ENCODE data around the gene SHF.

The SHF gene

DNA sequence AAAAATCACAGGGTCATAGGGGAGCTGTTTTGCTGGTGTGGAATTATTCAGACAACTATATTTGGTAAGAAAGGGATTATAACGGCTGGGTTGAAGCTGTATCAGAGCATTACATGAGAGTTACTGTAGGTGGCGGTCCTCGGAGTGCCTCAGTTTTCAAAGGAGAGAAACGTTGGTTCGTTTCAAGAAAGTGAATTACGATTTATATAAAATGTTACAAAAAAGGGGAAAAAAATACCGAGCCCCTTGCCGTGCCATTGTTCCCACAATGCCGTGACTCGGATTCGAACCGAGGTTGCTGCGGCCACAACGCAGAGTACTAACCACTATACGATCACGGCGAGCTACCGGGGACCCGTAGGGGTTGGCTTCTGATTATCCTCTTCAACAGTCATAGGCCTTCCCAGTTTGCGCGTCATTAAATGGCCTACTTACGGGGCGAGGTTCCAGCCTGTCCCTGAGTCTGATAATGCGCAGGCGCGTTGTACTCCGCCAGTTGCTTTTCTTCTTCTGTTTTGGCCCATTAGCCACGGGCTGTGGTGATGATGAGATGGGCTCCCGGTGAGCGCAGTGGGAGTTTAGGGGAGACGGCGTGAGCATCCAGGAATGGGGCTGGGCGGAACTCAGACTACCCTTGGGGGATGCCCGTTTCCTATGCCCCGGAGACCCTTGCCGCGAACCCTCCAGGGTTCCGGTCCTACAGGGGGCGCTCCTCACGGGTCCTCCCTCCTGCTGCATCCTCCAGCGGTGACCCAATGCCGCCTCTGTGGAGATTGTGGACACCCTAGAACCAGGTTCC lies 10.8 kb upstream of the SHF start:
- DNase-seq = peak; percentile 95

GRCh38 chr15:45197512-45197911 lies 9.7 kb upstream of the SHF start:
- no peak for DNase-seq

DNA sequence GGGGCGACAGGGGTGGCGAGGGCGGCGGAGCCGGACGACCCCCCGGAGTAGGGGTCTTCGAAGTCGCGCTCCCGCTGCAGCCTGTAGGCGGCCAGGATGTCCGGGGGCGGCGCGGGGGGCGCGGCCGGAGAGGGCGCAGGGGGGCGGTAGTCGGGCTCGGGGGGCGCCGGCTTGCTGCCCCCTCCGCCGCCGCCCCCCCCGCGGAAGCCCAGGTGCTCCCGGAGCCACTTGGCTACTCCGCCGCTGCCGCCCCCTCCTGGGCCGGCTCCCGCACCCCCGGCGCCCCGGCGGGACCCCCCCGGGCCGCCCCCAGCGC lies 230 bp downstream of the SHF start:
- no peak for DNase-seq

GRCh38 chr15:45186771-45187577 lies 792 bp downstream of the SHF start:
- DNase-seq = no peak

DNA sequence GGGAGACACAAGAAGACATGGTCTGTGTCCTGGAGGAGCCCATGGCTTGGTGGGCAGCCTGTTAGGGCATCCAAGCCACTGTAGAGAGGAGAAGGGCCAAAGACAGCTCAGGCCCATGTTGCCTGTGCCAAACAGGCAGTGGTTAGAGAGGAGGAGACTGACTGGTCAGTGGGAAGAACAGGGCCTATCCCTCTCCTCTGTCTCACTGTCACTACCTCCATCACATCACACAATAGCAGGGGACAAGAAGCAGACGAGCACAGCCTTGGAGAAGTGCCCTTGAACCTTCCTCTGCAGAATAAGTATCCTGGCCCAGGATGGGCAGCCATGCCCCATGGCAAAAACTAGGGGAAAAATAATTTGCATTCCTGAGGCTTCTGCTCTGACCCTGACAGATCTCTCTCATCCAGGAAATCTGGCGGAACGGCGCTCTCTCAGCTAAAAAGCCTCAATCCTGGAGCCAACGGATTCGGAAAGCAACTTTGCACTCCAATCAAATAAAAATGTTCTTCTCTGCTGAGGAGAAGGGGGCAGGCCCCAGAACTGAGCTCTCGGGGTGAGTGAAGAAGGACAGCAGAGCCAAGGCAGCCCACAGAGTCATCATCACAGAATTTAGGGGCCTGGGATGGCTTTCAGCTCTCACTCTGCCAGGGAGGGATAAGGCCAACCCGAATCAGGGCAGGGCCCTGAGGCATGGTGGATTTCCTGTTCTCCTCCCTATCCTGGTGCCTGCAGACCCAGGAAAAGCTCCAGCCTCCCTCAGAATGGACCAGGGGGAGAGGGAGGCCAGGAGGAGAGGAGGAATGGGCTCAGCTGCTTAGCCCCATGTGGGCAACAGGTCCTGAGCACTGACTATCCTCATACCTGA lies 1.6 kb downstream of the SHF start:
- no peak for DNase-seq

DNA sequence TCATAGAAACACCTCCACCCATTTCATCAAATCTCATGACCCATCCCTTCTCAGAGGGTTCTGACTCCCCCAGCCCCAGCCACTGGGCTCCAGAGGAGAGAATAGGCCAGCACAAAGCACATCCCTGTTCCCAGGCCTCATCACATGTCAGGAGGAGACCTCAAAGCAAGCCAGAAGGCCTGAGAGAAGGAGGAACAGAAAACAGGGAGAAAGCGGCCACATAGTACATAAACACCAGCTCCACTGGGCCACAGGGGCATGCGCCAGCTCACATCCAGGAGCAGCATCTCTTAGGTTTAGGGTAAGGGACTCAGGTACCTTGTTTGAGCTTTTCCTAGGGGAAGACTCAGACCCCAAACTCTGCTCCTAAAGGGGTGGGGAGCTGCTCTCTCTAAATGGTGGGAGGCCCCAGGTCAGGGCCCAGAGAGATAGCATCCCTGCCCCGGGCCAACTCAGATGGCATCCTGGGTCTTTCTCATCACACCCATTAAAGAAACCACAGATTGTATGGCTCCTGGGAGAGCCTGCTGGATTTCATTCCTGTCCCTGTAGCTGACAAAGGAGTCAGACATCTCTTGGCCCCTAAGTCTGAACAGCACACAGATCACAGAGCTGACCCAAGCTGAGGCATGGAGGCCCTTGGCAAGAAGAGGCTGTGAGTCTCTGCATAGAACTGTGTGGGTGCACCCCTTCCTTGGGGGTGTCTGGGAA lies 2.5 kb downstream of the SHF start:
- no peak for DNase-seq

GRCh38 chr15:45184562-45185041 lies 3.2 kb downstream of the SHF start:
- no peak for DNase-seq

DNA sequence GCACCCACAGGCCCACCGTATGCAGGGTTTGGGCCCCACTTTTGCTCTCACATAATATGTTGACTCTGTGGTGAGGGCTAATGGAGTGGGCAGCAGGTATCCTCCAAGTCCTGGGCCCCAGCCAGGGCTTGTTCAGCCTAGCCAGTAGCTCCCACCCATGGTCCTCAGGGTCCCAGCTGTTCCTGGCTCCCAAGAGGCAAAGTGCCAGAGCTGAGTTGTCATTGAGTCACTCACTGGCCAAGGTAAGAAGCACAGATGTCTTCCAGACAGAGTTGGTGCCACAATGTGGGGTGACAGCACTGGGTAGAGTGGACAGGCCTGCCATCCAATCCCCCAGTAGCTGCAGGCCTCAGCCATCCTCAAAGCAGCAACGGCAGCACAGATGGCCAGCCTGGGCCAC lies 4.3 kb downstream of the SHF start:
- no peak for DNase-seq

GRCh38 chr15:45182996-45183395 lies 4.8 kb downstream of the SHF start:
- no peak for DNase-seq

- DNase-seq = no peak
Observed at GRCh38 chr15:45181491-45182285, 6.1 kb downstream of the SHF start.

DNA sequence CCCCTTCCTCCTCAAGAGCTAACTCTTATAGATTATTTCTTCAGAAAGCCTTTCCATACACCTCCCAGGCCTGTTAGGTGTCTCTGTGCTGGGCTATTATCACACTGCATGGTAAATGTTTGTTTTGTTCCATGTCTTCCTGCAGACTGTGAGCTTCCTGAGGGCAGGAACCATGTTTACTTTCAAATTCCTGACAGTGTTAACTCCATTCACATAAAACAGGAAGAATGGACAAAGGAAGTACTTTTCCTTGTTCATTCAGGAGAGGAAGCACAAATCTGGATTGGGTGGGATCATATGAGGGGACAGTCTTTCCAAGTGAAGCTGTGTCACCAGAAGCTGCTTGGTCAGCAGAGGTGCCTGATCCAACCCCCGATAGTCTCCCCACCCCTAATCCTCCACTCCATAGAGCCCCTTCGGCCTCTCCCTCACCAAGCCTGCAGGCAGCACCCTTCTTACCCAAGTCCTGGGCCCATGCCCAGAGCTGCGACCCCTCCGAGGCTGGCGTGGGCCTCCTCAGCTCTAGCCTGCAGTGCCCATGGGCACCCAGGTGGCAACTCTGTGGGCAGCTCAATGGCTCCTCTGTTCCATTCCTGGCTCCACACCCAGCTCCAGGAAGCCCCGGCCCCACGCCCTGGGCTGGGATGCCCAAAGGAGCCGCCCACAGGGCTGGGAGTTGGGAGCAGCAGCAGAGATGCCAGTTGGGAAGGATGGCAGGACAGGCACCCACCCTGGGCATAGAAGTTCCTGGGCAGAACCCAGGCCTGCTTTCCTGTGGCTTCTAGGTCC lies 6.9 kb downstream of the SHF start:
- no peak for DNase-seq

DNA sequence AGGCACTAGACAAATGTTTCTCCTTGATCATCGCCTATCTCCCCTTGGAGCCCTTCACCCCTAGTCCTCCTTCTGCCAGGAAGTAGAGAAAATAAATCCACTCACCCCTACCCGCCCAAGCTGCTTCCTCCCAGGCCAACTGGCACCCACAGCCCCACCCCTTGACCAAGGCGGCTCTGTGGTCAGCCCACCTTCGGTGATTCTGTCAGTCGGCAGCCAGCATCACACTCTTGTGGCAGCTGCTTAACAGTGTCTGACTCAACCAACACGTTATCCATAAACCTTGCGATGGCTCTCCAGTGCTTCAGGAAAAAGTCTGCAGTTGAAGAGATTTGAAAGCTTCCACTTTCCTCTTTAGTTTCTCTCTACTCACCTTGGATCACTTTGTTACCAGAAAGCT lies 7.6 kb downstream of the SHF start:
- no peak for DNase-seq

GRCh38 chr15:45179221-45179985 lies 8.4 kb downstream of the SHF start:
- DNase-seq = peak; percentile 53

DNA sequence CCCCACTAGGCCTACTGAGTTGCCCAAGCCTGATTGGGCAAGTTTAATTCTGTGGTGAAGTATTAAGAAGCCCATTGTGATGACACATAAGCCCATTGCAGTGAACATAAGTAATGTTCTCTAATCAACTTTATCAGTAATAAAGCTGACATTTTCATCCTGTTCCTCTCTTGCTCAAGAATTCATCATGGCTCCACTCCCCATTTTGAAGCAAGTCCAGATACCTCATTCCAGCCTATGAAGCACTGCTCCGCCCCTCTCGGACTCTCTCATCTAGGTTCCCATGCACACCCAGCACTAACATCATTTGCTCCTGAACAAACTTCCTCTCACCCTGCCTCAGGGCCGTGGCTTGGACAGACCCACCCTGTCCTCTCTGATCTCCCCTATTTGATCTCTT lies 10.5 kb downstream of the SHF start:
- DNase-seq = no peak

DNA sequence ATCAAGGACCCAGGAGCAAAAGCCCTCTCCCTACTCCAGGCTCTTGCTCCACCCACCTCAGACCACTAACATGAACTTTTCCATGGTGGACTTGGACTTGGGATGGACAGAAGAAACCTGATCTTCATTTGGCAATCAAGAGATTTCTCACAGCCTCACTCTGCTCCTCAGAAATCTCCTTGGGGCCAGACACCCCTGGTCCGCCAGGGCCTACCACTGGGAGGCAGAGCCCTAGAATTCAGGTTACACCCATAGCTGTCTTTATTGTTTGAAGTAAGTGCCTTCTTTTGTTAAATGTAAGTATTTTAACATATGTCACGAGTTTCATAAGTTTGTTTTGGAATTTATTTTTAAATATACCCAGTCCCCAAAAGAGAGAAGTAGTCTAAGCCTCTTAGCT lies 13.2 kb downstream of the SHF start:
- no peak for DNase-seq

GRCh38 chr15:45174069-45174468 lies 13.7 kb downstream of the SHF start:
- no peak for DNase-seq

DNA sequence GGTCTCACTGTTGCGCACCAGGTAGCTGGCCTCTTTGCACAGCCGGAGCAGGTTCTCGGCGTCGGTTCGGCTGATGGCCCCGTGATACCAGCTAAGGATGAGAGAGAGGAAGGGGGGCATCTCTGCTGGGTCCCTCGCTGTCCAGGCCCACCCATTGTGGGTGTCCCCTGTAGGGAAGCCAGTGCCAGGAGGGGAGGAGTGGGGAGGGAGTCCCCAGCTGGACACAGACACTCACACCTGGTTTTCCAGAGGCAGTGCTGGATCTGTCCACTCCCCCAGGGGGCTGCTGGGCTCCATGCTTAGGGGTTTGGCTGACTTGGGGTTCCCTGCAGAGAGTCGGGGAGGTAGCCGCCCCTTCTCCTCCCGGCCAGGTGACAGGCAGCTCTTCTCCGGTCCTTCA lies 15.9 kb downstream of the SHF start:
- DNase-seq = no peak

DNA sequence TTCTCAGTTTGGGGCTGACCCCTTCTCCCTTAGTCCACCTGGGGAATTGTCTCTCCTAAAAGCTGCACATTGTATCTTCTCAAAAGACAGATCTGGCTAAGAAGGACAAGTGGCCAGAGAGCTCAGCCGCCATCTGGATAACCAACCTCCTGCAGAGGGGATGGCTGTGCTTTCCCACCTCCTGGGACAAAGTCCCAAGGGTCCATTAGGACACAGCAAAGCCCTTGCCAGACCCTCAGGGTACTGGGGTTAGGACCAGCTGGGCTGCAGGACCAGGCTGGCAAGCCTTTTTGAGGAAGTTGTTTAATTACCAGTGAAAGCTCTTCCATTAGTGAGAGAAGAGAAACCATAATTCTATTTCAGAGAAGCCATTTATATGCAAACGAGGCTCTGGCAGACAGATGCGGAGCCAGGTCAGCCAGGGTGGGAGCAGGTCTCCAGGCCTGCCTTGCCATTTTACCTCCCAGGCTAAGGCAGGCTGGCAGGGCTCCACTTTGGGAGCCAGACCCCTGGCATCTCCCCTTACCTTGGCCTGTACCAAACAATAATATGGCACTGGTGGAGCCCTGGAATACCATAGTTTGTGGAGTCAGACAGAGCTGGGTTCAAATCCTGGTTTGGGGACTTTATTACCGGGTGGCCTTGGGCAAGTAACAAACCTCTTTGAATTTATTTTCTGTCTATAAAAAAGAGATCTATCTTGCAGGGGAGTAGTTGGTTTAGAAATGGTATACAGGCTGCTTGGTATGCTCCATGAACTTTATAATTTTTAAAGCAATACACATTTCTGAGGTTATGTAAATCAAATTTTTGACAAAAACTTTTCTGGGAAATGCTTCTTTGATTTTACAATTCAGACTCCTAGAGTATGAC lies 17.9 kb downstream of the SHF start:
- DNase-seq = no peak
